Renal cortex interstitium (tissue), 11 donors: ENCODE results near the gene UGGT1. TPM values are rescaled to one million over a fixed set of nuclear protein-coding genes. Genes with fewer than 3 reads are reported as not detected.

ENCODE experiments used
- DNase-seq, 11 donors: peaks; one replicate each; pipeline ENCODE4 v3.0.0-alpha.2; 2013; ENCODE audit warnings: low read depth in 9 of 11, low spot score in 4 of 11; ENCODE audit errors: extremely low read depth in 1 of 11
- polyA plus RNA-seq, 3 donors: library from polyadenylated mRNA; unstranded; fragments of 120-200 nt; gene quantifications; one replicate each; pipeline ENCODE4 v1.2.1, GENCODE V29; 2013; ENCODE audit not compliant: insufficient read length in 3 of 3

Gene UGGT1
- polyA plus RNA-seq, 3 donors = 33.5 to 44.9 (median 36.0) TPM

DNA sequence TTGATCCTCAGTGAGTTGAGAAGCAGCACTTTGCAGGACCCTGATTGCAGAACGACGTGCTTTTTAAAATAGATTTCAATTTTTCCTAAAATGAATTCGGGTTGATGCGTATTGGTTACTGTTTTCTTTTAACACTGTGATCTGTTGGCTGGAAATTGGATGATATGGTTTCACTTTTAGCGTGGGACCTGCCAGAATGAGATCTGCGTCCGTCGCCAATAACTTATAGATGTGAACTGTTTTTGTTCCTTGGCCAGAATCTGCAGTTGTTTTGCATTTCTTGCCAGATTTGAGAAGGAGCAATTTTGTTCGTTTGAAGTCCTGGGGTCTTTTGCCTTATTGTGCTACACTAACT lies 703 bp downstream of the UGGT1 start:
- peak in 1 of 11 donors; percentile 10 for DNase-seq

DNA sequence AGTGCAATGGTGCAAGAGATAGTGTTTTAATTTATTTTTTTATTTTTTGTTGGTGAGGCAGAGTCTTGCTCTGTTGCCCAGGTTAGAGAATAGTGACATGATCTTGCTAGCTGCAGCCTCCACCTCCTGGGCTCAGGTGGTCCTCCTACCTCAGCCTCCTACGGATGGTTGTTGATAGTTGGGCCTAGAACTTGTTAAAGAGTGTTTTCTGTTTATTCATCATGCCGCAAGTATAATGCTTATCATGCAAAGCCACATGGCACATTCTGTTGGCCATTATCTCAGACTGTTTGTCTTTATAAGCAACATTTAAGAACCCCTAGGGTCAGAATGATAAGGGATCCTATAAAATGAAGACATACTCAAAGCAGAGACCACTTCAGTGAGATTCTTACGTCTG lies 1.7 kb downstream of the UGGT1 start:
- DNase-seq = no peak

DNA sequence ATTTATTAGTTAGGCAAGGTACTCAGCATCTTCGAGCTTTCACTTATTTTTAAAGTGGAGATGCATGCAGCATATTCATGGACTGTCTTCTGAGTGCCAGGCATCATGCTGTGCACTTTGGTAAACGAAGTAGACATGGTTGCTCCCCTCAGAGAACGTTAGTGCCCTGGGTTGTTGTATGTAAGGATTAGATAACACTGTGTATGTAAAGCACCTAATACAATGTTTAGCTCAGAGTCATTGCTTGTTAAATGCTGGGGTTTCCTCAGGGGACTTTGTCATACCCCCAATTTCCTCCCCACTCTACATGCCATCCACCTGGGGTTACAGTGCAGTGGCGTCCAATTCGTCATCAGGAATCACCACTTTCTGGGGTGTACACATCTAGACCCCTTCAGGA lies 2.8 kb downstream of the UGGT1 start:
- no peak for DNase-seq

GRCh38 chr2:128095201-128095600 lies 4.2 kb downstream of the UGGT1 start:
- DNase-seq = no peak

GRCh38 chr2:128103407-128103806 lies 12.4 kb downstream of the UGGT1 start:
- DNase-seq = no peak

DNA sequence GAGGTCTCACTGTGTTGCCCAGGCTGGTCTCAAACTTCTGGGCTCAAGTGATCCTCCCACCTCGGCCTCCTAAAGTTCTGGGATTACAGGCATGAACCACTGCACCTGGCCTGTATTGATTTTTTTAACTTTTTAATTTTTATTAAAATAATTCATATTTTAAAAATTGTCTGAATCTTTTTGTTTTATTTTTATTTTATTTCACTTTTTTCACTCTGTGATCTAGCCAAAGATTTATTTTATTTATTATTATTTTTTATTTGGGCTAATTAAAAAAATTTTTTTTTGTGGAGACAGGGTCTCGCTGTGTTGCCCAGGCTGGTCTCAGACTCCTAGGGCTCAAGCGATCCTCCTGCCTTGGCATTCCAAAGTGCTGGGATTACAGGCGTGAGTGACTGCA lies 14.1 kb downstream of the UGGT1 start:
- no peak for DNase-seq

DNA sequence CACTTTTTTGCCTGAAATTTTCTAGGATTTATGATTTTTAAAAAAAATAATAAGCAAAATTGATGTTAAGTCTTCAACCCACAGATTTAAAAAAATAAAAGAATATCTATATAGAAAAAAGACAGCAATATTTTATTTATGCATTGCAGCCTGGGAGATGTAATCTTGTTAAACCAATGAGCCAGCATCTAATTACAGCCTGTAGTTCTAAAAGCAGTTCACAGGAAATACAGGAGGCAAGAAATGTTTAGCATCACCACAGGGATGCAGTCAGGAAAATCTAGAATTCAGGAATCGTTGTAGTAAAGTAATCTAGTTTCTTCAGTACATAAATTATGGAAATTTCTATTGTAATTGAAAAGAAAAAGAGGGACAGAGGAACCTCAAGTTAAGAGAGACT lies 17.2 kb downstream of the UGGT1 start:
- no peak for DNase-seq

DNA sequence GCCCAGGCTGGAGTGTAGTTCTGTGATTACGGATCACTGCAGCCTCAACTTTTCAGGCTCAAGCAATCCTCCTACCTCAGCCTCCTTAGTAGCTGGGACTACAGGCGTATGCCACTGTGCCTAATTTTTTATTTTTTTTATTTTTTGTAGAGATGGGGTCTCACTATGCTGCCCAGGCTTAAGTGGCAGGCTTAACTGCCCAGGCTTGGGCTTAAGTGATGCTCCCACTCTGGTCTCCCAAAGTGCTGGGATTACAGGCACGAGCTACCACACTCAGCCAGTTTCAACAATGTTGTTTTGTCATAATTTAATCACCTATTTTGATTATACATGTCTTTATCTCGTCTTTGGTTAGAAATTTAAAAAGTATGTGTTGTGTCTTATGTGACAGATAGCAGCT lies 18.2 kb downstream of the UGGT1 start:
- DNase-seq = no peak

- DNase-seq = no peak
These were observed 25.1 kb downstream of the UGGT1 start for GRCh38 chr2:128115921-128116623.

DNA sequence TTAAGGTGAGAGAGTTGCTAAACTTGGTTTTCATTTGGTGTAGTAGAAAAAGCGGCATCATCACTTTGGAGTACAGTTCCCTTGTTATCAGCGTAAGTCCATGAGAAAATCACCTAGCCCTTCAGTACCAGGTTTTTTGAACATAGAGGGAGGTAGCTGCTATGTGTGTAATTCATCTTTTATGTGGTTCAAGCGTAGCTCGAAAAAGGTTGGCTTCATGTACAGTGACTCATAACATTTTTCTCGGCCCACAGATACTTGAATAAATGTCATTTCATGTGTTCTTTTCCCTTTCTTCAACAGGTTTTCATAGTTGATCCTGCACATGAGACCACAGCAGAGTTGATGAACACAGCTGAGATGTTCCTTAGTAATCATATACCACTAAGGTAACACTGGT lies 43.6 kb downstream of the UGGT1 start:
- DNase-seq = no peak

- no peak for DNase-seq
These were observed 46.2 kb downstream of the UGGT1 start for GRCh38 chr2:128137094-128137616.

DNA sequence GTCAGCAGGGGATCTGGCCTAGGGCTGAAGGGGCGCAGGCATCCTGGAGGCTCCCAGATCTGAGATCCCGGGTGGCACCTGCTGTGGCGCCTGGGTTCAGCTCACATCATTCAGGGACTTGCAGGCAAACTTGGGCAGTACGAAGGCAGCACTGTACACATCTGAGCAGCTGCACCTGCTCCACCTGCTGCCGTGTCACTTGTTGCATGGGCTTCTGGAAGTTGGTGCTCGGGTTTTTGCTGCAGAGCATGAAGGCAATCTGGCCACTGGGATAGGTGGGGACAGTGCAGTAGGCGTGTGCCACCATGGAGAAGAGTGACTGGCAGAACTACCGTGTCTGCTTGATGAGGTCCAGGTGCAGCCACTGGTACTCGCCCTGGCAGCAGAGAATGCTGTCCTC lies 48.6 kb downstream of the UGGT1 start:
- DNase-seq = no peak

DNA sequence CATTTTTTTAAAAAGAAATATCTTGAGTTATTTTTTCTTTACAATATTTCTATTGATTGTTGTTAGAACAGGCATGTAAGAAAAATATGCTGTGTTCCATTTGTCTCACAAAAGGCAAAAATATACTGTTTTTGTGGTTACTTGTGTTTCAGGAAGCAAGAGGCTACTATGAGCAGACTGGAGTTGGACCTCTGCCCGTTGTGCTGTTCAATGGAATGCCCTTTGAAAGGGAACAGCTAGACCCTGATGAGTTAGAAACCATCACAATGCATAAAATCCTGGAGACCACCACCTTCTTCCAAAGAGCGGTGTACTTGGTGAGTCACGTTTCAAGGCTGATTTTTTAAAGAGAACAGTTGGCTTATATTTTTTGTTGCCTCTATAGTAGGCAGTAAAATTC lies 54.7 kb downstream of the UGGT1 start:
- no peak for DNase-seq

DNA sequence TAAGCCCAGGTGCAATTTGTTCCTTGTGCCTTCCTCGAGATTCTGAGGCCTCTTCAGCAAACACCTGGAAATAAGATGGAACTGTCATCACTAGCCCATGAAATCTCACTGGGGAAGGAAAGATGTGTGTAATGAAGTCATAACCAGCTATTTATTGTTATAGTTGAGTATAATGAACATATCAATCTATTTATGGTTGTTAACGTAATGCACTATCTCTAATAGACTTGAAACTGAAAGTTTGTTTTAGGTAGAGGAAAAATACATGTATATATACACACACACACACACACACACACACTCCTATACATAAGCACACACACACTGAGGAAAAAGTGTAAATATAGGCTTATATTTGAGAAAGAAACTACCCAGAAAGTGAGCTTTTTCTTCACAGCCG lies 62.8 kb downstream of the UGGT1 start:
- no peak for DNase-seq

- no peak for DNase-seq
These were observed 63.2 kb downstream of the UGGT1 start for GRCh38 chr2:128154225-128154624.

GRCh38 chr2:128155970-128156369 lies 65.0 kb downstream of the UGGT1 start:
- DNase-seq = no peak

DNA sequence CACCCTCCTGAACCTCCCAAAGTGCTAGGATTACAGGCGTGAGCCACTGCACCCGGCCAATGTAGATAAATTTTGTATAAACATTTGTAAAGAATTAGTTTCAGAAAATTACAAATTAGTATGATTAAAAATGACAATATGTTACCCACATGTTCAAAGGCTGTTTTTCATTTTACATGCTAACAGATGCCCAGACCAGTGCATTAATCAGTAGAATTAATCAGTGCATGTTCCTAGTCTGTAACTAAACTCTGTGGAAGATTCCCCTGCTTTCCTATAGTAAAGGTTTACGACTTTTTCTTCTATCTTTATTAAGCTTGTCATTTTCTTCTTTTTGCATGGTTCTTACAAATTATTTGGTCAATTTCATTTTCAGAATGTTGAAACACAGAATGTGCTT lies 65.8 kb downstream of the UGGT1 start:
- DNase-seq = no peak

DNA sequence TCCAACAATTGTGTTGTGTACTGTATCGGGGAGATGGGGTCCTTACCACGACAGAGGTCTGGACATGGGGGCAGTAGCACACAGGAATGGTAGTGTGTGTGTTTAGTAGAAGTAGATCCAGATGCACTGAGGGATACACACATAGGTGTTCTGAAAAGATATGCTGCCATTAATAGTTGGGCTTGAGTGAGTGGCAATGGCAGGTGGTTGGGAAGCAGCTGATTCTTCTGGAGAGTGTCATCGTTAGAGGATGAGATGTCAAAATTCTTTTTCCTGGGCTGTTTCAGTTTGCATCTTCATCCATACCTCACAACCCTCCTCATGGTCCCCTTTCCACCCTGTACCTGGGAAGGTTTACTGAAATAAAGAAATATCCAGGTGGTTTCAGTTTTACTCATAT lies 66.6 kb downstream of the UGGT1 start:
- DNase-seq = no peak

GRCh38 chr2:128158176-128158575 lies 67.2 kb downstream of the UGGT1 start:
- no peak for DNase-seq

GRCh38 chr2:128159437-128159836 lies 68.4 kb downstream of the UGGT1 start:
- DNase-seq = no peak

- no peak for DNase-seq
These were observed 69.7 kb downstream of the UGGT1 start for GRCh38 chr2:128160616-128161275.
